Uterus (tissue), 4 donors: ENCODE data around the gene RFX4. TPM values are rescaled to one million over a fixed set of nuclear protein-coding genes. Genes with fewer than 3 reads are reported as not detected.
A peak's percentile ranks its signal among the peaks of the same experiment; 100 is the strongest.

Experiments used
- DNase-seq, 2 donors: peaks; one replicate each; pipeline ENCODE4 v3.0.0-alpha.2; 2019 to 2020
- H3K27ac ChIP-seq, 2 donors: fragments of 200-600 bp; sonication (generic); 1 replicate in 1 of 2; 2 replicates in 1 of 2; pipeline ENCODE4 v1.5.1; 2016 to 2018
- H3K27me3 ChIP-seq, 2 donors: fragments of 200-600 bp; sonication (generic); one replicate each; pipeline ENCODE4 v1.5.1; 2018 to 2019; ENCODE audit warnings: control low read depth in 1 of 2
- H3K36me3 ChIP-seq, 2 donors: fragments of 200-600 bp; sonication (generic); one replicate each; pipeline ENCODE4 v1.5.1; 2019; ENCODE audit warnings: control low read depth in 1 of 2
- H3K4me1 ChIP-seq, 2 donors: fragments of 200-600 bp; sonication (generic); one replicate each; pipeline ENCODE4 v1.5.1; 2018 to 2019; ENCODE audit warnings: control low read depth in 1 of 2
- H3K4me3 ChIP-seq, 2 donors: fragments of 200-600 bp; sonication (generic); 1 replicate in 1 of 2; 2 replicates in 1 of 2; pipeline ENCODE4 v1.5.1; 2018 to 2019; ENCODE audit warnings: mild to moderate bottlenecking in 1 of 2
- H3K9me3 ChIP-seq, 2 donors: fragments of 200-600 bp; sonication (generic); one replicate each; pipeline ENCODE4 v1.5.1; 2019; ENCODE audit warnings: control low read depth in 1 of 2
- CTCF ChIP-seq, 4 experiments: fragments of 200-600 bp in 2 of 4; fragments of 450-650 bp in 2 of 4; sonication (generic) in 2 of 4; IDR thresholded peaks; one replicate each; pipeline ENCODE4 v1.5.1; 2016 to 2019; ENCODE audit warnings: antibody characterized with exemption in 4 of 4, mild to moderate bottlenecking in 2 of 4, moderate library complexity in 1 of 4
- POLR2A ChIP-seq, 2 donors: fragments of 450-650 bp; IDR thresholded peaks; one replicate each; pipeline ENCODE4 v1.6.1; 2016; ENCODE audit warnings: antibody characterized with exemption in 2 of 2, mild to moderate bottlenecking in 1 of 2, moderate library complexity in 1 of 2
- intact Hi-C: fragments of 100-400 bp; cut with DNase I; formaldehyde crosslinking; loops from one replicate; pipeline ENCODE4 v1.15.1; 2023; ENCODE audit warnings: low total_unique reads
- total RNA-seq, 4 donors: library from RNA; depleted of rRNA in 3 of 4; stranded (reverse); fragments of >200 nt in 3 of 4; gene quantifications; one replicate each; pipeline versions ENCODE4 v1.1.0 to v1.2.4, GENCODE V29; 2014 to 2023
- donor health status: DM: yes; HTN: yes; CAD: no.

The RFX4 gene
- total RNA-seq, 4 donors from 2014 or later: not detected

GRCh38 chr12:106767206-106767605 is 184.4 kb downstream of the RFX4 start:
- DNase-seq: no peak
- TF ChIP-seq CTCF (IDR thresholded peaks at IDR 0.05) (no peak), POLR2A (IDR thresholded peaks at IDR 0.05) (no peak)
- Histone ChIP-seq H3K27me3 (no peaks in the 10 kb centered on the region), H3K4me1 (no peaks in the 10 kb centered on the region), H3K9me3 (no peaks in the 10 kb centered on the region), H3K4me3 (no peak overlapping the region), H3K27ac (peak overlapping the region; percentile 66 to 71), H3K36me3 (no peaks in the 10 kb centered on the region)
- intact Hi-C loops: no loop called here

- no peak for DNase-seq
- H3K9me3 ChIP-seq: no peaks in the 10 kb centered on the region
- intact Hi-C loops: no loop called here
- H3K36me3 ChIP-seq: no peaks in the 10 kb centered on the region
- H3K4me3 ChIP-seq: no peak overlapping the region
- no peak overlapping the region for H3K27ac ChIP-seq
- no peaks in the 10 kb centered on the region for H3K4me1 ChIP-seq
- TF ChIP-seq POLR2A (IDR thresholded peaks at IDR 0.05) (no peak), CTCF (IDR thresholded peaks at IDR 0.05) (no peak)
- no peaks in the 10 kb centered on the region for H3K27me3 ChIP-seq
Observed at GRCh38 chr12:106767954-106768822, 185.4 kb downstream of the RFX4 start.

GRCh38 chr12:106769078-106769477 is 186.3 kb downstream of the RFX4 start:
- H3K36me3 ChIP-seq: no peaks in the 10 kb centered on the region
- DNase-seq: no peak
- no peaks in the 10 kb centered on the region for H3K4me1 ChIP-seq
- intact Hi-C loops: no loop called here
- TF ChIP-seq POLR2A (IDR thresholded peaks at IDR 0.05) (no peak), CTCF (IDR thresholded peaks at IDR 0.05) (no peak)
- H3K27ac ChIP-seq: no peak overlapping the region
- H3K27me3 ChIP-seq: no peaks in the 10 kb centered on the region
- no peak overlapping the region for H3K4me3 ChIP-seq
- H3K9me3 ChIP-seq: no peaks in the 10 kb centered on the region

GRCh38 chr12:106769546-106769945 is 186.7 kb downstream of the RFX4 start:
- no peaks in the 10 kb centered on the region for H3K36me3 ChIP-seq
- no peak for TF ChIP-seq POLR2A (IDR thresholded peaks at IDR 0.05)
- TF ChIP-seq CTCF (IDR thresholded peaks at IDR 0.05): no peak
- H3K27me3 ChIP-seq: no peaks in the 10 kb centered on the region
- H3K9me3 ChIP-seq: no peaks in the 10 kb centered on the region
- no peak for DNase-seq
- H3K4me1 ChIP-seq: no peaks in the 10 kb centered on the region
- intact Hi-C loops: no loop called here
- no peak overlapping the region for H3K4me3 ChIP-seq
- H3K27ac ChIP-seq: no peak overlapping the region

GRCh38 chr12:106771425-106771824 is 188.6 kb downstream of the RFX4 start:
- Histone ChIP-seq H3K27ac (no peak overlapping the region), H3K4me3 (no peak overlapping the region), H3K9me3 (no peaks in the 10 kb centered on the region), H3K27me3 (no peaks in the 10 kb centered on the region), H3K4me1 (no peaks in the 10 kb centered on the region), H3K36me3 (no peaks in the 10 kb centered on the region)
- TF ChIP-seq POLR2A (IDR thresholded peaks at IDR 0.05) (no peak), CTCF (IDR thresholded peaks at IDR 0.05) (no peak)
- intact Hi-C loops: no loop called here
- DNase-seq: no peak
